ENCODE results near the gene PPP1R1C.

PPP1R1C gene

GRCh38 chr2:182062329-182062972, 76.8 kb downstream of the PPP1R1C start:
- H3K4me1 ChIP-seq, result peaks cover 0 to 35% (median 8%) of the 10 kb centered on the region in 4 donors
- DNase-seq, result no peak
- no peak overlapping the region for H3K27ac ChIP-seq
- no peak overlapping the region for H3K4me3 ChIP-seq
- intact Hi-C loops (cut with DNase I; ENCODE audit: low total_unique reads), result no loop called here
- no peaks in the 10 kb centered on the region for H3K9me3 ChIP-seq
- H3K36me3 ChIP-seq, result no peaks in the 10 kb centered on the region
- TF ChIP-seq, protein P1, sequence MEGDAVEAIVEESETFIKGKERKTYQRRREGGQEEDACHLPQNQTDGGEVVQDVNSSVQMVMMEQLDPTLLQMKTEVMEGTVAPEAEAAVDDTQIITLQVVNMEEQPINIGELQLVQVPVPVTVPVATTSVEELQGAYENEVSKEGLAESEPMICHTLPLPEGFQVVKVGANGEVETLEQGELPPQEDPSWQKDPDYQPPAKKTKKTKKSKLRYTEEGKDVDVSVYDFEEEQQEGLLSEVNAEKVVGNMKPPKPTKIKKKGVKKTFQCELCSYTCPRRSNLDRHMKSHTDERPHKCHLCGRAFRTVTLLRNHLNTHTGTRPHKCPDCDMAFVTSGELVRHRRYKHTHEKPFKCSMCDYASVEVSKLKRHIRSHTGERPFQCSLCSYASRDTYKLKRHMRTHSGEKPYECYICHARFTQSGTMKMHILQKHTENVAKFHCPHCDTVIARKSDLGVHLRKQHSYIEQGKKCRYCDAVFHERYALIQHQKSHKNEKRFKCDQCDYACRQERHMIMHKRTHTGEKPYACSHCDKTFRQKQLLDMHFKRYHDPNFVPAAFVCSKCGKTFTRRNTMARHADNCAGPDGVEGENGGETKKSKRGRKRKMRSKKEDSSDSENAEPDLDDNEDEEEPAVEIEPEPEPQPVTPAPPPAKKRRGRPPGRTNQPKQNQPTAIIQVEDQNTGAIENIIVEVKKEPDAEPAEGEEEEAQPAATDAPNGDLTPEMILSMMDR (IDR thresholded peaks at IDR 0.05), result no peak
- H3K27me3 ChIP-seq, result no peaks in the 10 kb centered on the region

- Histone ChIP-seq H3K27me3 (no peaks in the 10 kb centered on the region), H3K36me3 (no peaks in the 10 kb centered on the region), H3K4me1 (peaks cover 0 to 53% (median 9%) of the 10 kb centered on the region in 4 donors), H3K4me3 (no peak overlapping the region), H3K27ac (peak overlapping the region; percentile 4 to 60), H3K9me3 (no peaks in the 10 kb centered on the region)
- peak in 1 of 2 donors; percentile 37 for DNase-seq
- intact Hi-C loops (cut with DNase I; ENCODE audit: low total_unique reads), result no loop called here
- TF ChIP-seq, protein P1 (IDR thresholded peaks at IDR 0.05), result no peak
Measured at GRCh38 chr2:182064019-182064778, 78.5 kb downstream of the PPP1R1C start.

DNA sequence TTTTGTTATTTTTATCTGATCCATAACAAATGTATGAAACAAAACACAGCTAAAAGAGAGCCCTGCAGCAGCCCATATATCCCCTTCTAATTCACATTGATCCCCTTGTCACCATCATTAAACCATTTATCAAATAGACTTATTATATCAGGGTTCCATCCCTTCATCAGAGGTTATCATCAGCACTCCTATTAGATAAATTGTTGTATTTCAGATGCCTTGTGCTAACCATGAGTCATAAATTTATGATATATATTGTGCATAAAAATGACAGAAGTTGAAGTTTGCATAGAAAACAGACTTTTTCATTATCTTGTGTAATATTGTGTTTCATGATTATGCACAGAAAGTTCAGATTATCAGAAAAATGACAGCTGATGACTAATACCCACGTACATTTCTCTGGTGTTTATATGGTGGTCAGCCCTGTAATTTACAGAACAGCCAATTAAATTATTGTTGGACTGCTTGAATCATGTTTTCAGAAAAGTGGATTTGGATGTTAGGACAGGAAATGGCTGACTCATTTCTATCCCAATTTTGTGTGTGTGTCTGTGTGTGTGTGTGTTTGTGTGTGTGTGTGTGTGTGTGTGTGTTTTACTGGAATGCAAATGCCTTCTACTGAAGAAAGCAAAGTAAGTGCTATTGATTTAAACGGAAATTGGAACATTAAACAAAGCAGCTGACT, 80.9 kb downstream of the PPP1R1C start:
- TF ChIP-seq, protein P1 (IDR thresholded peaks at IDR 0.05), result no peak
- peaks cover 0 to 54% (median 9%) of the 10 kb centered on the region in 4 donors for H3K4me1 ChIP-seq
- no peaks in the 10 kb centered on the region for H3K9me3 ChIP-seq
- H3K27me3 ChIP-seq, result no peaks in the 10 kb centered on the region
- intact Hi-C loops (cut with DNase I; ENCODE audit: low total_unique reads), result no loop called here
- peak overlapping the region; percentile 27 to 33 for H3K27ac ChIP-seq
- no peaks in the 10 kb centered on the region for H3K36me3 ChIP-seq
- no peak for DNase-seq
- H3K4me3 ChIP-seq, result no peak overlapping the region

DNA sequence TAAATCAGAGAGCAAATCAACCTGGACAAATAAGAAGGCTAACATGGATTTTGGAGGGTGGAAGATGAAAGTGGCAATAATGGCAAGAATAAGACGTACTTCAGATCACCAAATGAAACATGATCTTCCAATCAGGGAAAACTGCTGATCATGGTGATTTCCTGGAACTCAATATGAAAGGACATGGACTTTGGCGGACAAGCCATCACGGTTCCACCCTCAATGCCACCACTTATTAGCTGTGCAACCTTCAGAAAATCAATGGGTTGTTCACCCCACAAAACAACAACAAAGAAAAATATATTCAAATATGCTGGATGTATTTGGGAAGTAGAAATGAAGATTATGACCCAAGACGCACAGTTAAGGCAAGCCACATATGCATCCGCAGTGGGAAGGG, 81.7 kb downstream of the PPP1R1C start:
- no peak overlapping the region for H3K4me3 ChIP-seq
- intact Hi-C loops (cut with DNase I; ENCODE audit: low total_unique reads), result no loop called here
- no peaks in the 10 kb centered on the region for H3K36me3 ChIP-seq
- TF ChIP-seq, protein P1 (IDR thresholded peaks at IDR 0.05), result no peak
- no peaks in the 10 kb centered on the region for H3K9me3 ChIP-seq
- DNase-seq, result no peak
- peaks cover 0 to 54% (median 9%) of the 10 kb centered on the region in 4 donors for H3K4me1 ChIP-seq
- H3K27me3 ChIP-seq, result no peaks in the 10 kb centered on the region
- H3K27ac ChIP-seq, result peak overlapping the region in 1 of 2 donors; percentile 27

- H3K36me3 ChIP-seq, result no peaks in the 10 kb centered on the region
- H3K27ac ChIP-seq, result no peak overlapping the region
- intact Hi-C loops (cut with DNase I; ENCODE audit: low total_unique reads), result no loop called here
- no peak overlapping the region for H3K4me3 ChIP-seq
- TF ChIP-seq, protein P1 (IDR thresholded peaks at IDR 0.05), result no peak
- no peaks in the 10 kb centered on the region for H3K27me3 ChIP-seq
- no peak for DNase-seq
- no peaks in the 10 kb centered on the region for H3K9me3 ChIP-seq
- H3K4me1 ChIP-seq, result peaks cover 0 to 51% (median 9%) of the 10 kb centered on the region in 4 donors
Measured at GRCh38 chr2:182068811-182069210, 83.2 kb downstream of the PPP1R1C start.

Measured in tibial artery (tissue), 4 donors.